H7 (cell line): Measurements from ENCODE around the gene PTGER4. TPM values are rescaled to one million over a fixed set of nuclear protein-coding genes. Genes with fewer than 3 reads are reported as not detected.
A peak's percentile ranks its signal among the peaks of the same experiment; 100 is the strongest.
"Not testable (repeated sequence)": the region's sequence is repeated elsewhere in the genome, so short reads cannot be mapped to it uniquely, and the experiment has no call there.

Experiments used
- DNase-seq: peaks from one replicate; pipeline ENCODE4 v3.0.0; 2012
- H3K27me3 ChIP-seq: 2 replicates; pipeline ENCODE4 v1.6.0; 2011; ENCODE audit warnings: mild to moderate bottlenecking, low read length; ENCODE audit not compliant: control insufficient read depth, insufficient read depth
- H3K36me3 ChIP-seq: replicated peaks from 2 replicates; pipeline ENCODE4 v1.5.1; 2011; ENCODE audit warnings: low read length; ENCODE audit not compliant: control insufficient read depth, insufficient read depth
- H3K4me3 ChIP-seq: 2 replicates; pipeline ENCODE4 v1.5.1; 2011; ENCODE audit warnings: low read depth, mild to moderate bottlenecking, control low read depth, low read length, moderate library complexity; ENCODE audit not compliant: insufficient read depth
- total RNA-seq: library from RNA; depleted of rRNA; stranded (reverse); fragments of >200 nt; shearing (Covaris generic); gene quantifications from 2 replicates; pipeline ENCODE4 v1.2.3, GENCODE V29; 2014

PTGER4 gene
- total RNA-seq, 1 experiment from 2014 or later = 0.31 TPM

DNA sequence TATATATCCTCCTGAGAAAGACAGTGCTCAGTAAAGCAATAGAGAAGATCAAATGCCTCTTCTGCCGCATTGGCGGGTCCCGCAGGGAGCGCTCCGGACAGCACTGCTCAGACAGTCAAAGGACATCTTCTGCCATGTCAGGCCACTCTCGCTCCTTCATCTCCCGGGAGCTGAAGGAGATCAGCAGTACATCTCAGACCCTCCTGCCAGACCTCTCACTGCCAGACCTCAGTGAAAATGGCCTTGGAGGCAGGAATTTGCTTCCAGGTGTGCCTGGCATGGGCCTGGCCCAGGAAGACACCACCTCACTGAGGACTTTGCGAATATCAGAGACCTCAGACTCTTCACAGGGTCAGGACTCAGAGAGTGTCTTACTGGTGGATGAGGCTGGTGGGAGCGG is 12.2 kb downstream of the PTGER4 start:
- Histone ChIP-seq H3K4me3 (no peak overlapping the region), H3K36me3 (no peaks in the 10 kb centered on the region), H3K27me3 (no peaks in the 10 kb centered on the region)
- DNase-seq = no peak

DNA sequence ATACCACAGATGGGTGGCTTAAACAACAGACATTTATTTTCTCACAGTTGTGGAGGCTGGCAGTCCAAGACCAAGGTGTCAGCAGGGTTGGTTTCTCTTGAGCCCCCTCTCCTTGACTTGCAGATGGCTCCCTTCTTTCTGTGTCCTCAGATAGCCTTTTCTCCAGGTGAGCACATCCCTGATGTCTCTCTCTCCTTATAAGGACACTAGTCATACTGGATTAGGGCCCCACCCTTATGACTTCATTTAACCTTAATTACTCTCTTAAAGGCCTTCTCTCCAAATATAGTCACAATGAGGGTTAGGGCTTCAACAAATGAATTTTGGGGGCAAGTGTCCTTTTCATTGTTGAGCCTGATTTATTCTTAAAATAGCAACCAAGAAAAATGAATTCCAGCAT is 14.7 kb downstream of the PTGER4 start:
- no peaks in the 10 kb centered on the region for H3K36me3 ChIP-seq
- DNase-seq = no peak

DNA sequence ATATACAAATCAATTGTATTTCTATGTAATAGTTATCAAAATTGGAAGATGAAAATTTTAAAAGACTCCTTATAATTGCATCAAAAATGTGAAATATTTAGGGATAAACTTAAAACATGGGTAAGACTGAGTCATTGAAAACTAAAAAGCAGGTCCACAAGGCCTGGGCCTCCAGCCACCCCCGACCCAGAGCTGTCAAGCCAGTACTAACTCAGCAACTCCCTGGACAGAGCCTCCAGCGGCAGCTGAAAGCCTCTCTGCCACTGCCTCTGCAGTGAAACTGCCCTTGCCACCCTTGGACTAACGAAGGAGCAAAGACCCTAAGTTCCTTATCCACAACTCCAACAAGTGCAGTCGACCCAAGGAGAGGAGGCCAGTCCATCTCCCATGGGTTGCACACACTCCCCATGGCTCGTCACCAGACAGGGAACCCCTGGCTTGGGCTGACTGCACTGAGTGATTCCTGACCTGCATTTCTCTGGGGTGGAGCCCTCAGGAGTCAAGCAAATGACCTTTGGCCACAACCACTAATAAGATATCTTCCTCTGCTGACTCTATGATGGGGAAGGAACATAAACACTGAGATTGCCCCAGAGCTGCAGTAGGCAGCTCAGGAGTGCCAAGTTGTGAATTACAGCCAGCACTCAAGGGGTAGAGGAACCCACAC is 20.5 kb downstream of the PTGER4 start:
- H3K4me3 ChIP-seq = no peak overlapping the region

More for the DNA sequence above, 14.7 kb downstream of the PTGER4 start:
- Histone ChIP-seq H3K27me3 (no peaks in the 10 kb centered on the region), H3K4me3 (no peak overlapping the region)

DNA sequence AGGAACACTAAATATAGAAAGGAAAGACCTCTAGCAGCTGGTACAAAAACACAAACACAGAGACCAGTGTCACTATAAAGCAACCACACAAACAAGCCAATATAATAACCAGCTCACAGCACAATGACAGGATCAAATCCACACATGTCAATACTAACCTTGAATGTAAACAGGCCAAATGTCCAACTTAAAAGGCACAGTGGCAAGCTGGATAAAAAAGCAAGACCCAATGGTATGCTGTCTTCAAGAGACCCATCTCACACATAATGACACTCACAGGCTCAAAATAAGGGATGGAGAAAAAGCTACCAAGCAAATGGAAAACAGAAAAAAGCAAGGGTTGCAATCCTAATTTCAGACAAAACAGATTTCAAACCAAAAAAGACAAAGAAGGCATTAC is 22.3 kb downstream of the PTGER4 start:
- H3K27me3 ChIP-seq, H3K4me3 ChIP-seq, H3K36me3 ChIP-seq, DNase-seq: not testable (repeated sequence)

More for the DNA sequence above, 20.5 kb downstream of the PTGER4 start:
- H3K36me3 ChIP-seq = no peaks in the 10 kb centered on the region
- no peaks in the 10 kb centered on the region for H3K27me3 ChIP-seq
- no peak for DNase-seq

DNA sequence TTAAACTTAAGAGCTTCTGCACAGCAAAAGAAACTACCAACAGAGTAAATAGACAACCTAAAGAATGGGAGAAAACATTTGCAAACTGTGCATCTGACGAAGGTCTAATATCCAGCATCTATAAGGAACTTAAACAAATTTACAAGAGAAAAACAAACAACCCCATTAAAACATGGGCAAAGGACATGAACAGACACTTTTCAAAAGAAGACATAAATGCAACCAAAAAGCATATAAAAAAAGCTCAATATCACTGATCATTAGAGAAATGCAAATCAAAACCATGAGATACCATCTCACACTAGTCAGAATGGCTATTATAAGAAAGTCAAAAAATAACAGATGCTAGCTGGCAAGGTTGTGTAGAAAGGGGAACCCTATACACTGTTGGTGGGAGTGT is 25.8 kb downstream of the PTGER4 start:
- H3K27me3 ChIP-seq, H3K4me3 ChIP-seq, DNase-seq, H3K36me3 ChIP-seq: not testable (repeated sequence)

DNA sequence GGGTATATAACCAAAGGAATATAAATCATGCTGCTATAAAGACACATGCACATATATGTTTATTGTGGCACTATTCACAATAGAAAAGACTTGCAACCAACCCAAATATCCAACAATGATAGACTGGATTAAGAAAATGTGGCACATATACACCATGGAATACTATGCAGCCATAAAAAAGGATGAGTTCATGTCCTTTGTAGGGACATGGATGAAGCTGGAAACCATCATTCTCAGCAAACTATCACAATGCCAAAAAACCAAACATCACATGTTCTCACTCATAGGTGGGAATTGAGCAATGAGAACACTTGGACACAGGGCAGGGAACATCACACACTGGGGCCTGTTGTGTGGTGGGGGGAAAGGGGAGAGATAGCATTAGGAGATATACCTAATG is 30.9 kb downstream of the PTGER4 start:
- H3K36me3 ChIP-seq, H3K4me3 ChIP-seq, DNase-seq, H3K27me3 ChIP-seq: not testable (repeated sequence)

DNA sequence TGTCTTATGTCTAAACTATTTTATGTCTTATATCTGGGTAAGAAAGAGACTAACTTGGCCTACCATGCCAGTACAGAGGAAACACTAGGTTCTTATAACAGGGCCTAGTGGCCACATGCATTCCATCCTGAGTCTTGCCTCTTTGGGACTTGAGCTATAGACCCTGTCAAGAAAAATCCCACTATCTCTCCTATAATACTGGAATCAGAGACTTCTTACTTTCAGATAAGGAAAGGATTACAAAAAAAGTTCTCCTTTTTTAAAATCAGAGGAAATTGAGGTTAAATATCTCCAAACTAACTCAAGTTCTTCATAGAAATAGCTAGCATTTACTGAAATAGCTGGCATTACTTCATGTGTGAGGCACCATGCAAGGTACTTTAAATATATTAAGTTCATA is 34.3 kb downstream of the PTGER4 start:
- Histone ChIP-seq H3K36me3 (no peaks in the 10 kb centered on the region; the same call in 1 of the 2 replicates), H3K27me3 (no peaks in the 10 kb centered on the region), H3K4me3 (no peak overlapping the region)
- no peak for DNase-seq

DNA sequence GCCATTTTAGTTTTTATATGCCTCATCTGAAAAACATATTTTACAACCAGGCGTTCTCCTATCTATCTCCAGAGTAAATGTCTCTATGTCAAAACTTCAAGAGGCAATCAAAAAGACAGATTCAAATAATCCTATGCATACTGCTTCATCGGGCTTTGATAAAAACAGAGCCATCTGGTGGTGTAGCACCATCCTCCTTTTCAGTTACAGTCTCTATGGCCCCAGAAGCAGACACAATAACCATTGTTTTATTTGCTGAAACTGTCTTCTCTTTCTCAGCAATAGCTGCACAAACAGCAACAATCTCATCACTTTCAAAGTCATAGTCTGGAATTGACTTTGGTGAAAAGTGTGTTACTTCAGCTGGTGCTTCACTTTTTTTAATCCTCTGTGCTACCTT is 36.3 kb downstream of the PTGER4 start:
- no peaks in the 10 kb centered on the region; the same call in 1 of the 2 replicates for H3K36me3 ChIP-seq
- DNase-seq = peak; percentile 16
- no peaks in the 10 kb centered on the region for H3K27me3 ChIP-seq
- H3K4me3 ChIP-seq = no peak overlapping the region

DNA sequence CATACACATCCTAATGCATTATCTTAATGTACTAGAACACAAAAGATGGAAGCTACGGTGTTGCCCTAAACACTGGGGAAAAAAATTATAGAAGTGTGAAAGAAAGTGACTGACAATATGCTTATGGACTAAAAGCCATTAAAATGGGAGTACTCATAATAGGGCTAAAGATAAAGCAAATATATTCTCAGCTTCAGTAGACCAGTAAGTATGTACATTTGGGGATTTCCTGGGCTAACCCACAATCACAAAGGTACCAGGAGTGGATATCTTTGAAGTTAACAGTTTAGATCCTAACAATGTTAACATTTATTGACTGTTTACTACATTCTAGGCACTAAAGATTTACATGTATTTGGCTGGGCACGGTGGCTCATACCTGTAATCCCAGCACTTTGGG is 36.9 kb downstream of the PTGER4 start:
- Histone ChIP-seq H3K27me3 (no peaks in the 10 kb centered on the region), H3K36me3 (no peaks in the 10 kb centered on the region; the same call in 1 of the 2 replicates), H3K4me3 (no peak overlapping the region)
- DNase-seq = no peak

DNA sequence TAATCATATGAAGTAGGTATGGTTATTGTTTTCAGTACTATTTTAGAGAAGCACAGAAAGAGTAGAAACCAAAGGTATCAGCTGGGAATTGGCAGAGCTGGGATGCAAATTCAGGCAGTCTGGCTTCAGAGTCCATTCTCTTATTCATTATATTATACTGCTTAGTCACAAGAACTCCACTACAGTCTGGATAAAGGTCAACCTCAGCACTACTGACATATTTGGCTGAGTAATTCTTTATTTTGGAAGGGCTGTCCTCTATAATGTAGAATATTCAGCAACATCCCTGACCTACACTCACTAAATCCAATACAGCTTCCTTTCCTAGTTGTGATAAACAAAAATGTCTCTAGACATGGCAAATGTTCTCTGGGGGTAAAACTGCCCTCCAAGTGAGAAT is 37.6 kb downstream of the PTGER4 start:
- Histone ChIP-seq H3K27me3 (no peaks in the 10 kb centered on the region), H3K36me3 (no peaks in the 10 kb centered on the region; the same call in 1 of the 2 replicates), H3K4me3 (no peak overlapping the region)
- DNase-seq = no peak

DNA sequence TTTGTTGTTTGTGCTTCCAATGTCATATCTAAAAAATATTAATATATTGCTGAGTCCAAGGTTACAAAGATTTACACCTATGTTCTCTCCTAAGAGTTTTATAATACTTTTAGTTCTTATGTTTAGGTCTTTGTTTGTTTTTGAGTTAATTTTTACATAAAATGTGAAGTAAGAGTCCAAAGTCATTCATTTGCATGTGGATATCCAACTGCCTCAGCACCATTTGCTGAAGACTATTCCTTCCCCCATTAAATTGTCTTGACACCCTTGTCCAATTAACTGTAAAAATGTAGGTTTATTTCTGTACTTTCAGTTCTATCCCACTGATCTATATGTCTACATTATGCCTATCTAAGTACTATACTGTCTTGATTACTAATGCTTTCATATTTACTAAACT is 40.4 kb downstream of the PTGER4 start:
- H3K27me3 ChIP-seq = no peaks in the 10 kb centered on the region
- no peak overlapping the region for H3K4me3 ChIP-seq
- no peak for DNase-seq
- H3K36me3 ChIP-seq = no peaks in the 10 kb centered on the region; the same call in 1 of the 2 replicates

DNA sequence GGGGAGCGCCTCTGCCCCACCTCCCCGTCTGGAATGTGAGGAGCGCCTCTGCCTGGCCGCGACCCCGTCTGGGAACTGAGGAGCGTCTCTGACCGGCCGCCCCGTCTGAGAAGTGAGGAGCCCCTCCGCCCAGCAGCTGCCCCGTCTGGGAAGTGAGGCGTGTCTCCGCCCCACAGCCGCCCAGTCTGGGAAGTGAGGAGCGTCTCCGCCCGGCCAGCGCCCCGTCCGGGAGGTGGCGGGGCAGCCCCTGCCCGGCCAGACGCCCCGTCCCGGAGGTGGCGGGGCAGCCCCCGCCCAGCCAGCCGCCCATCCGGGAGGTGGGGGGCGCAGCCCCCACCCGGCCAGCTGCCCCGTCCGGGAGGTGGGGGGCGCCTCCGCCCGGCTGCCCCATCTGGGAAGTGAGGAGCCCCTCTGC is 42.8 kb downstream of the PTGER4 start:
- not testable (repeated sequence) for H3K4me3 ChIP-seq, DNase-seq, H3K36me3 ChIP-seq, H3K27me3 ChIP-seq

DNA sequence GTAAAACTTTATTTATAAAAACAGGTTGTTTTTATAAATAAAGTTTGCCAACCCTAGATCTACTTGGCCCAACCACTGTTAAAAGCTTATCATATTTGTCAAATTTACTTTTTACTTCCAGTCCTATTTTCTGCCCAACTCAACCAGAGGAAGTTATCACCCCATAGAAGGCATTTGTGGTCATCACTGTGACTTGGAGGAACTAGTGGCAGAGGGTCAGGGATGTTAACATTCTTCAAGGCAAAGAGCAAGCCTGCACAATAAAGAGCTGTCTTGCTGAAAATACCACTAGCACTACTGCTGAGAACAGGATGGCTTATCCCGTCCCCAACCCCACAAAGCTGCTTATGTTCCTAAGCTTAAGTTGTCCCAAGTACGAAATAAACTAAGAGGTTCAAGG is 53.7 kb downstream of the PTGER4 start:
- no peak for DNase-seq
- Histone ChIP-seq H3K36me3 (no peaks in the 10 kb centered on the region), H3K27me3 (no peaks in the 10 kb centered on the region), H3K4me3 (no peak overlapping the region)

DNA sequence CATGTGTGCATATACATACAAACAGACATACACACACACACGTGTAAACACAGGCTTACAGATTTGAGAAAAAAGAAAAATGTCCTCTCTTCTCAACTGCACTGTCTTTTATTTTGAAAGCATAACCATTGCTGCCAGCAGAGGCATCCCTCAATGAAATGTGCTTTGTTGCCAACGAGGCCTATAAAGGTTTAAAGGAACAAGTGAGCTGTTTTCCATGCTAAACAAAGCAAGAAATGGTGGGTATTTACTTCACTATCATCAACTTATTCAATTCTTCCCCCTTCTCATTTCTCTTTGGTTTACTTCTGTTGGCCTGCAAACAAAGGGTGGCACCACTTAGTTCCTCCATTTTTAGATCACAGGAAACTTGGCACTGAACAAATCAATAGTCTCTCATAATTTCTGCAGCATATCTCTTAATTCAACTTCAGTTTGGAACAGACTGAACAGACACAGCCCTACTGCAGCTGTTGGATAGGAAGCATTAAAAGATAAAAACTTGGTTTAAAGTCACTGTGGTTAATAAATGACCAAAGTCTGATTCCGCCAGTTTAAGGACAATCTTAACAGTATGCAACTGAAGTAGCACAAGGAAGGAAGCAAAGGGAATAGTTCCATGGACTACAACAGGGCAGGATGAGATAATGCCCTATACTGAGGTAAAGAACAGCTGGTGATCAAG is 54.3 kb downstream of the PTGER4 start:
- Histone ChIP-seq H3K4me3 (no peak overlapping the region), H3K36me3 (no peaks in the 10 kb centered on the region), H3K27me3 (no peaks in the 10 kb centered on the region)
- no peak for DNase-seq

DNA sequence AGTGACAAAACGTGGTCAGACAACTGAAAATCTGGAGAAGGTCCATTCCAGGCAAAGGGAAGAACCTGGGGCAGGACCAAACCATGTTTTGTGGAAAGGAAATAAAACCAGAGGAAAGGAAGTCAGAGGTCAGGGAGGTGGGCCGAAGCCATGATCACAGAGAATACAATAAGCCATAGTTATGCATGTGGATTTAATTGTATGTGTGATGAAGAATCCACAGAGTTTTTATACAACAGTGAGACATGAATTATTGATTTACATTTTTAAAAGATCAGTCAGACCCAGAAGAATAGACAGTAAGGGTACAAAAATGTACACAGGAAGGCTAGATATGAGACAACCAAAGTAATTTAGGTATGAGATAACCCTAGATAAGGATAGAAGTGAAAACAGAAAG is 55.3 kb downstream of the PTGER4 start:
- no peaks in the 10 kb centered on the region for H3K27me3 ChIP-seq
- no peak overlapping the region for H3K4me3 ChIP-seq
- no peaks in the 10 kb centered on the region for H3K36me3 ChIP-seq
- no peak for DNase-seq
